Endodermal cell (in vitro differentiated cells): Measurements from ENCODE around the gene SELENOW. TPM values are rescaled to one million over a fixed set of nuclear protein-coding genes. Genes with fewer than 3 reads are reported as not detected.
A peak's percentile ranks its signal among the peaks of the same experiment; 100 is the strongest.
"Not testable (repeated sequence)": the region's sequence is repeated elsewhere in the genome, so short reads cannot be mapped to it uniquely, and the experiment has no call there.

Experiments used
- DNase-seq: peaks from one replicate; pipeline ENCODE4 v3.0.0-alpha.2; 2017
- H3K27ac ChIP-seq: 2 replicates; pipeline ENCODE4 v1.5.1; 2013; ENCODE audit warnings: mild to moderate bottlenecking, low read depth, low read length, moderate library complexity
- H3K27me3 ChIP-seq: 2 replicates; pipeline ENCODE4 v1.6.1; 2013; ENCODE audit warnings: mild to moderate bottlenecking, low read length, moderate library complexity; ENCODE audit not compliant: insufficient read depth, control insufficient read depth, poor library complexity, severe bottlenecking
- H3K36me3 ChIP-seq: 2 replicates; pipeline ENCODE4 v1.7.0; 2013; ENCODE audit warnings: mild to moderate bottlenecking, low read length, moderate library complexity; ENCODE audit not compliant: control insufficient read depth, insufficient read depth
- H3K4me1 ChIP-seq: one replicate; pipeline ENCODE4 v1.7.0; 2013; ENCODE audit warnings: low read length; ENCODE audit not compliant: control insufficient read depth, insufficient read depth
- H3K4me3 ChIP-seq: 2 replicates; pipeline ENCODE4 v1.5.1; 2013; ENCODE audit warnings: mild to moderate bottlenecking, low read length, moderate library complexity
- H3K9ac ChIP-seq: 2 replicates; pipeline ENCODE4 v1.6.1; 2013; ENCODE audit warnings: mild to moderate bottlenecking, low read length, moderate library complexity; ENCODE audit not compliant: poor library complexity, severe bottlenecking; ENCODE audit errors: extremely low read depth
- H3K9me3 ChIP-seq: 2 replicates; pipeline ENCODE4 v1.6.1; 2013; ENCODE audit warnings: mild to moderate bottlenecking, low read length, moderate library complexity; ENCODE audit not compliant: control insufficient read depth
- H3K27ac Mint-ChIP-seq: 2 replicates; pipeline ENCODE4 v1.8.0; 2020; ENCODE audit warnings: mixed read lengths
- H3K27me3 Mint-ChIP-seq: 2 replicates; pipeline ENCODE4 v1.8.0; 2021; ENCODE audit warnings: mild to moderate bottlenecking, mixed read lengths; ENCODE audit not compliant: insufficient read depth
- H3K36me3 Mint-ChIP-seq: 2 replicates; pipeline ENCODE4 v1.8.0; 2020; ENCODE audit warnings: low read depth, mixed read lengths
- H3K4me1 Mint-ChIP-seq: 2 replicates; pipeline ENCODE4 v1.8.0; 2020; ENCODE audit warnings: mixed read lengths
- H3K4me3 Mint-ChIP-seq: 2 replicates; pipeline ENCODE4 v1.8.0; 2020; ENCODE audit warnings: mild to moderate bottlenecking, moderate library complexity, mixed read lengths
- H3K9me3 Mint-ChIP-seq: 2 replicates; pipeline ENCODE4 v1.8.0; 2020; ENCODE audit warnings: mild to moderate bottlenecking, mixed read lengths
- WGBS, 2 experiments: methylation state at CpG; one replicate each; pipeline versions ENCODE4 v1.1.5 to v1.1.7; 2013; ENCODE audit warnings: missing lambda C conversion rate in 2 of 2, mixed read lengths in 1 of 2; ENCODE audit not compliant: insufficient coverage in 1 of 2, insufficient read length in 1 of 2; 5-methylcytosine and 5-hydroxymethylcytosine counted together
- total RNA-seq, 2 donors: library from RNA; stranded (reverse); fragmentation: NEBNext Ultra II Directional in 1 of 2; extraction: Animal tissue kit (Norgen Biotek cat#: 25700) in 1 of 2; gene quantifications; 2 replicates in 1 of 2; 3 replicates in 1 of 2; pipeline ENCODE4 v1.2.1, GENCODE V29; 2021
- TF ChIP-seq, protein P1 (sequence below): fragments of 200-600 bp; sonication (generic); conservative IDR thresholded peaks from 2 replicates; pipeline ENCODE4 v1.5.0; 2021; ENCODE audit warnings: antibody characterized with exemption, mild to moderate bottlenecking

Gene SELENOW
- total RNA-seq, 2 donors from 2014 or later = 404 to 410 TPM

DNA sequence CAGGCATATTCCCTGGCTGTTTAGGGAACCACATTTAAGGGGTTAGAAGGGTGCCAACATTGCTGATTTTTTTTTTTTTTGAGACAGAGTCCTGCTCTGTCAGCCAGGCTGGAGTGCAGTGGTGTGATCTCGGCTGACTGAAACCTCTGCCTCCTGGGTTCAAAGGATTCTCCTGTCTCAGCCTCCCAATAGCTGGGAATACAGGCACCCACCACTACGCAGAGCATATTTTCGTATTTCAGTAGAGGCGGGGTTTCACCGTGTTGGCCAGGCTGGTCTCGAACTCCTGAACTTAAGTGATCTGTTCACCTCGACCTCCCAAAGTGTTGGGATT lies 35.5 kb downstream of the SELENOW start:
- WGBS, 2 experiments = 64 to 73% methylated on average over 7 of the region's 7 CpGs
- H3K4me1 Mint-ChIP-seq = peaks cover 3% of the 10 kb centered on the region
- H3K36me3 Mint-ChIP-seq = no peaks in the 10 kb centered on the region
- H3K27ac ChIP-seq = no peak overlapping the region
- H3K9ac ChIP-seq = no peak overlapping the region
- no peak for DNase-seq
- no peak overlapping the region for H3K4me3 ChIP-seq
- H3K27ac Mint-ChIP-seq = no peak overlapping the region
- no peaks in the 10 kb centered on the region for H3K27me3 Mint-ChIP-seq
- no peaks in the 10 kb centered on the region for H3K4me1 ChIP-seq
- TF ChIP-seq, protein P1, sequence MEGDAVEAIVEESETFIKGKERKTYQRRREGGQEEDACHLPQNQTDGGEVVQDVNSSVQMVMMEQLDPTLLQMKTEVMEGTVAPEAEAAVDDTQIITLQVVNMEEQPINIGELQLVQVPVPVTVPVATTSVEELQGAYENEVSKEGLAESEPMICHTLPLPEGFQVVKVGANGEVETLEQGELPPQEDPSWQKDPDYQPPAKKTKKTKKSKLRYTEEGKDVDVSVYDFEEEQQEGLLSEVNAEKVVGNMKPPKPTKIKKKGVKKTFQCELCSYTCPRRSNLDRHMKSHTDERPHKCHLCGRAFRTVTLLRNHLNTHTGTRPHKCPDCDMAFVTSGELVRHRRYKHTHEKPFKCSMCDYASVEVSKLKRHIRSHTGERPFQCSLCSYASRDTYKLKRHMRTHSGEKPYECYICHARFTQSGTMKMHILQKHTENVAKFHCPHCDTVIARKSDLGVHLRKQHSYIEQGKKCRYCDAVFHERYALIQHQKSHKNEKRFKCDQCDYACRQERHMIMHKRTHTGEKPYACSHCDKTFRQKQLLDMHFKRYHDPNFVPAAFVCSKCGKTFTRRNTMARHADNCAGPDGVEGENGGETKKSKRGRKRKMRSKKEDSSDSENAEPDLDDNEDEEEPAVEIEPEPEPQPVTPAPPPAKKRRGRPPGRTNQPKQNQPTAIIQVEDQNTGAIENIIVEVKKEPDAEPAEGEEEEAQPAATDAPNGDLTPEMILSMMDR = no peak
- no peaks in the 10 kb centered on the region for H3K27me3 ChIP-seq
- H3K36me3 ChIP-seq = no peaks in the 10 kb centered on the region
- no peaks in the 10 kb centered on the region for H3K9me3 Mint-ChIP-seq
- H3K4me3 Mint-ChIP-seq = no peak overlapping the region
- no peaks in the 10 kb centered on the region for H3K9me3 ChIP-seq

DNA sequence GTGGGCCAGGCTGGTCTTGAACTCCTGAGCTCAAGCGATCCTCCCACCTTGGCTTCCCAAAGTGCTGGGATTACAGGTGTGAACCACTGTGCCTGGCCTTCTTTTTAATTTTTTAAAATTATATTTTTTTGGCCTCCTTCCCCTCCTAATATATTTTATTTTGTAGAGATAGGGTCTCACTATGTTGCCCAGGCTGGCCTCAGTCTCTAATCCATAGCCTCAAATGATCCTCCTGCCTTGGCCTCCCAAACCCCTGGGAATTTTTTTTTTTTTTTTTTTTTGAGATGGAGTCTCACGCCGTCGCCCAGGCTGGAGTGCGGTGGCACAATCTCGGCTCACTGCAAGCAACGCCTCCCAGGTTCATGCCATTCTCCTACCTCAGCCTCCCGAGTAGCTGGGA lies 37.8 kb downstream of the SELENOW start:
- H3K27me3 ChIP-seq, H3K9ac ChIP-seq, DNase-seq, H3K4me1 ChIP-seq, H3K27me3 Mint-ChIP-seq, H3K9me3 Mint-ChIP-seq, H3K36me3 Mint-ChIP-seq, H3K27ac Mint-ChIP-seq, H3K9me3 ChIP-seq, H3K27ac ChIP-seq, H3K36me3 ChIP-seq, H3K4me3 ChIP-seq, H3K4me3 Mint-ChIP-seq: not testable (repeated sequence)
- H3K4me1 Mint-ChIP-seq = peaks cover 21% of the 10 kb centered on the region
- WGBS, 2 experiments = 97% methylated on average over 6 of the region's 8 CpGs; no CpG with 5 or more reads in 1 of the 2 experiments

DNA sequence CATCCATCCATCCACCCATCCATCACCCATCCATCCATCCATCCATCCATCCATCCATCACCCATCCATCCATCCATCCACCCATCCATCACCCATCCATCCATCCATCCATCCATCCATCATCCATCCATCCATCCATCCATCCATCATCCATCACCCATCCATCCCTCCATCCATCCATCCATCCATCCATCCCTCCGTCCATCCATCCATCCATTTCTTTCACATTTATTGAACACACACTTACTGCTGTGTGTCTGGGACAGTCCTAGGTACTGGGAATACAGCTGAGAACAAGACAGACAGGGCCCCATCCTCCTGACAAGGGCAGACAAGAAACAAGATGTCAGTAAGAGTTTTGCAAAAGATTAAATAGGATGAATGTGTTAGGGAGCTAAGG lies 39.7 kb downstream of the SELENOW start:
- not testable (repeated sequence) for H3K36me3 ChIP-seq, H3K4me3 ChIP-seq, H3K4me3 Mint-ChIP-seq, H3K9me3 Mint-ChIP-seq, H3K36me3 Mint-ChIP-seq, H3K27ac ChIP-seq, H3K9me3 ChIP-seq, H3K27me3 Mint-ChIP-seq, H3K27me3 ChIP-seq, H3K27ac Mint-ChIP-seq, H3K9ac ChIP-seq, DNase-seq
- H3K4me1 ChIP-seq = peaks cover 12% of the 10 kb centered on the region
- peaks cover 40% of the 10 kb centered on the region for H3K4me1 Mint-ChIP-seq
- 92% methylated on average over 1 of the region's 1 CpG; no CpG with 5 or more reads in 1 of the 2 experiments for WGBS, 2 experiments

DNA sequence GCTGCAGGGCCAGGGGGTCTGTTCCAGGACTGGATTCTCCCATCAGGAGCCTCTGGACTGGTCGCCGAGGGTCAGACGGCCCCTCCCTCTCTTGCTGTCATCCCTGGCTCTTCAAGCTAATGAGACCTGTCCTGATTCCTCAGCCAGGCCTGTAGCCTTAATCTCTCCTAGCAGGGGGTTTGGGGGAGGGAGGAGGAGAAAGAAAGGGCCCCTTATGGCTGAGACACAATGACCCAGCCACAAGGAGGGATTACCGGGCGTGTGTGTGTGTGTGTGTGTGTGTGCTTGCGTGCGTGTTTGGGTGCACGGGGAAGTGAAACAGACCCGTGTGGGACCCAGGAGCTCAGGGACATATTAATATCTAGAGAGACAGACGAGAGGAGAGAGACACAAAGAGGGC lies 41.4 kb downstream of the SELENOW start:
- TF ChIP-seq, protein P1 = no peak
- Histone ChIP-seq H3K9me3 (no peaks in the 10 kb centered on the region), H3K9ac (peak overlapping the region; percentile 18), H3K4me1 (peaks cover 12% of the 10 kb centered on the region), H3K27ac (peak overlapping the region; percentile 51), H3K27me3 (no peaks in the 10 kb centered on the region), H3K36me3 (no peaks in the 10 kb centered on the region), H3K4me3 (peak overlapping the region; percentile 13)
- H3K9me3 Mint-ChIP-seq = no peaks in the 10 kb centered on the region
- no peaks in the 10 kb centered on the region for H3K36me3 Mint-ChIP-seq
- H3K27ac Mint-ChIP-seq = peak overlapping the region; percentile 96
- peak overlapping the region; percentile 35 for H3K4me3 Mint-ChIP-seq
- peaks cover 41% of the 10 kb centered on the region for H3K4me1 Mint-ChIP-seq
- DNase-seq = peak; percentile 92
- no peaks in the 10 kb centered on the region for H3K27me3 Mint-ChIP-seq
- WGBS, 2 experiments = 5 to 12% methylated on average over 6 to 10 of the region's 10 CpGs
